ENCODE results near the gene KHDRBS2.

- TF ChIP-seq CTCF (IDR thresholded peaks at IDR 0.05) = no peak
- no peak for TF ChIP-seq EZH2 (IDR thresholded peaks at IDR 0.05; ENCODE audit: borderline replicate concordance, insufficient read depth, low read depth, low read length, poor library complexity, severe bottlenecking)
Observed at GRCh38 chr6:62229231-62229630, 56.8 kb downstream of the KHDRBS2 start.
